ENCODE data around the gene MRGPRX2. TPM values are rescaled to one million over a fixed set of nuclear protein-coding genes. Genes with fewer than 3 reads are reported as not detected.

MRGPRX2 gene
- total RNA-seq, 5 donors from 2014 or later (not counting 1 experiment from before 2014, with no cell fraction given), result not detected

- H3K27me3 ChIP-seq (replicated peaks in 1 of 2; ENCODE audit: control insufficient read depth in 2 of 2, extremely low read depth in 1 of 2, insufficient read depth in 2 of 2, low read length in 1 of 2), result peaks cover 0 to 4% of the 10 kb centered on the region in 2 experiments
- no peak overlapping the region for H3K4me3 ChIP-seq (ENCODE audit: control insufficient read depth in 1 of 2, extremely low read depth in 1 of 2, low read length in 1 of 2)
- CTCF ChIA-PET, result interaction anchor here (1.7 to 2.0 kb wide), 2 partner anchors 9 to 10 kb away, joined by 6 to 8 read pairs; no protein-coding TSS in a partner anchor
- 83% methylated on average over 1 of the region's 6 CpGs for WGBS (ENCODE audit: insufficient coverage)
- no peak for ATAC-seq (replicated peaks in 1 of 4)
- no peaks in the 10 kb centered on the region for H3K9me3 Mint-ChIP-seq
- no peak overlapping the region for H3K4me3 Mint-ChIP-seq
- H3K27ac Mint-ChIP-seq, result no peak overlapping the region
- no peaks in the 10 kb centered on the region for H3K36me3 Mint-ChIP-seq
- H3K27ac ChIP-seq (ENCODE audit: low read length), result no peak overlapping the region
- H3K4me1 ChIP-seq (ENCODE audit: control insufficient read depth in 1 of 2, extremely low read depth in 1 of 2, insufficient read depth in 2 of 2, low read length in 2 of 2), result no peaks in the 10 kb centered on the region
- H3K36me3 ChIP-seq (ENCODE audit: control insufficient read depth in 2 of 2, extremely low read depth in 1 of 2, insufficient read depth in 1 of 2, low read length in 1 of 2), result no peaks in the 10 kb centered on the region
- H3K9me3 ChIP-seq, result no peaks in the 10 kb centered on the region
- DNase-seq, result no peak
- POLR2A ChIA-PET, result interaction anchor here in 1 of 2 donors (0.6 kb wide), 1 partner anchor 23 kb away, joined by 4 read pairs; no protein-coding TSS in a partner anchor
- H3K27me3 Mint-ChIP-seq, result peaks cover 9 to 21% of the 10 kb centered on the region in 2 donors
- H3K4me1 Mint-ChIP-seq, result peaks cover 0 to 4% (median 0%) of the 10 kb centered on the region in 3 donors
These were observed 20.1 kb upstream of the MRGPRX2 start for GRCh38 chr11:19080579-19080993.

- Histone ChIP-seq H3K27ac (ENCODE audit: low read length) (no peak overlapping the region), H3K27me3 (replicated peaks in 1 of 2; ENCODE audit: control insufficient read depth in 2 of 2, extremely low read depth in 1 of 2, insufficient read depth in 2 of 2, low read length in 1 of 2) (peaks cover 0 to 4% of the 10 kb centered on the region in 2 experiments), H3K36me3 (ENCODE audit: control insufficient read depth in 2 of 2, extremely low read depth in 1 of 2, insufficient read depth in 1 of 2, low read length in 1 of 2) (no peaks in the 10 kb centered on the region), H3K4me3 (ENCODE audit: control insufficient read depth in 1 of 2, extremely low read depth in 1 of 2, low read length in 1 of 2) (no peak overlapping the region), H3K4me1 (ENCODE audit: control insufficient read depth in 1 of 2, extremely low read depth in 1 of 2, insufficient read depth in 2 of 2, low read length in 2 of 2) (no peaks in the 10 kb centered on the region), H3K9me3 (no peaks in the 10 kb centered on the region)
- H3K36me3 Mint-ChIP-seq, result no peaks in the 10 kb centered on the region
- peaks cover 0 to 4% (median 0%) of the 10 kb centered on the region in 3 donors for H3K4me1 Mint-ChIP-seq
- H3K27ac Mint-ChIP-seq, result no peak overlapping the region
- no peaks in the 10 kb centered on the region for H3K9me3 Mint-ChIP-seq
- H3K4me3 Mint-ChIP-seq, result no peak overlapping the region
- DNase-seq, result no peak
- peaks cover 9 to 21% of the 10 kb centered on the region in 2 donors for H3K27me3 Mint-ChIP-seq
- WGBS (ENCODE audit: insufficient coverage), result no CpG with 5 or more reads among the region's 6 CpGs
- no peak for ATAC-seq (replicated peaks in 1 of 4)
- ChIA-PET POLR2A (no interaction called here), CTCF (interaction anchor here (0.5 to 2.0 kb wide), 3 partner anchors 9 to 708 kb away, joined by 3 to 8 read pairs (median 6); no protein-coding TSS in a partner anchor)
These were observed 19.3 kb upstream of the MRGPRX2 start for GRCh38 chr11:19079643-19080440.

- Mint-ChIP-seq H3K4me3 (no peak overlapping the region), H3K36me3 (no peaks in the 10 kb centered on the region), H3K9me3 (no peaks in the 10 kb centered on the region), H3K27ac (no peak overlapping the region), H3K27me3 (peaks cover 9 to 21% of the 10 kb centered on the region in 2 donors), H3K4me1 (peaks cover 0 to 4% (median 0%) of the 10 kb centered on the region in 3 donors)
- H3K27me3 ChIP-seq (replicated peaks in 1 of 2; ENCODE audit: control insufficient read depth in 2 of 2, extremely low read depth in 1 of 2, insufficient read depth in 2 of 2, low read length in 1 of 2), result peaks cover 0 to 4% of the 10 kb centered on the region in 2 experiments
- CTCF ChIA-PET, result interaction anchor here (0.6 to 1.4 kb wide), 4 partner anchors 17 to 314 kb away, joined by 3 to 4 read pairs (median 3); no protein-coding TSS in a partner anchor
- DNase-seq (no peak), ATAC-seq (replicated peaks in 1 of 4) (no peak)
- H3K4me3 ChIP-seq (ENCODE audit: control insufficient read depth in 1 of 2, extremely low read depth in 1 of 2, low read length in 1 of 2), result no peak overlapping the region
- POLR2A ChIA-PET, result no interaction called here
- no peaks in the 10 kb centered on the region for H3K4me1 ChIP-seq (ENCODE audit: control insufficient read depth in 1 of 2, extremely low read depth in 1 of 2, insufficient read depth in 2 of 2, low read length in 2 of 2)
- H3K27ac ChIP-seq (ENCODE audit: low read length), result no peak overlapping the region
- no peaks in the 10 kb centered on the region for H3K36me3 ChIP-seq (ENCODE audit: control insufficient read depth in 2 of 2, extremely low read depth in 1 of 2, insufficient read depth in 1 of 2, low read length in 1 of 2)
- no peaks in the 10 kb centered on the region for H3K9me3 ChIP-seq
These were observed 17.4 kb upstream of the MRGPRX2 start for GRCh38 chr11:19077965-19078364.

- Histone ChIP-seq H3K9me3 (no peaks in the 10 kb centered on the region), H3K27ac (ENCODE audit: low read length) (no peak overlapping the region), H3K4me3 (ENCODE audit: control insufficient read depth in 1 of 2, extremely low read depth in 1 of 2, low read length in 1 of 2) (no peak overlapping the region), H3K36me3 (ENCODE audit: control insufficient read depth in 2 of 2, extremely low read depth in 1 of 2, insufficient read depth in 1 of 2, low read length in 1 of 2) (no peaks in the 10 kb centered on the region), H3K27me3 (replicated peaks in 1 of 2; ENCODE audit: control insufficient read depth in 2 of 2, extremely low read depth in 1 of 2, insufficient read depth in 2 of 2, low read length in 1 of 2) (peaks cover 0 to 8% of the 10 kb centered on the region in 2 experiments), H3K4me1 (ENCODE audit: control insufficient read depth in 1 of 2, extremely low read depth in 1 of 2, insufficient read depth in 2 of 2, low read length in 2 of 2) (no peaks in the 10 kb centered on the region)
- CTCF ChIA-PET, result interaction anchor here (0.5 to 1.6 kb wide), 10 partner anchors 9 to 313 kb away, joined by 3 to 7 read pairs (median 3); no protein-coding TSS in a partner anchor
- POLR2A ChIA-PET, result no interaction called here
- H3K27me3 Mint-ChIP-seq, result peaks cover 9 to 21% of the 10 kb centered on the region in 2 donors
- DNase-seq (peak in 31 of 35 experiments; percentile 9 to 69 (median 43)), ATAC-seq (replicated peaks in 1 of 4) (peak; percentile 51 to 79 (median 66))
- H3K4me1 Mint-ChIP-seq, result peaks cover 0 to 4% (median 0%) of the 10 kb centered on the region in 3 donors
- no peak overlapping the region for H3K27ac Mint-ChIP-seq
- H3K9me3 Mint-ChIP-seq, result no peaks in the 10 kb centered on the region
- H3K36me3 Mint-ChIP-seq, result no peaks in the 10 kb centered on the region
- WGBS (ENCODE audit: insufficient coverage), result 28% methylated on average over 2 of the region's 10 CpGs
- H3K4me3 Mint-ChIP-seq, result no peak overlapping the region
These were observed 16.4 kb upstream of the MRGPRX2 start for GRCh38 chr11:19076744-19077589.

GRCh38 chr11:19075636-19076035 is 15.1 kb upstream of the MRGPRX2 start:
- DNase-seq (no peak), ATAC-seq (replicated peaks in 1 of 4) (no peak)
- H3K4me3 ChIP-seq (ENCODE audit: control insufficient read depth in 1 of 2, extremely low read depth in 1 of 2, low read length in 1 of 2), result no peak overlapping the region
- no peaks in the 10 kb centered on the region for H3K36me3 ChIP-seq (ENCODE audit: control insufficient read depth in 2 of 2, extremely low read depth in 1 of 2, insufficient read depth in 1 of 2, low read length in 1 of 2)
- peaks cover 9 to 17% of the 10 kb centered on the region in 2 donors for H3K27me3 Mint-ChIP-seq
- no peak overlapping the region for H3K27ac ChIP-seq (ENCODE audit: low read length)
- H3K27ac Mint-ChIP-seq, result no peak overlapping the region
- H3K4me1 ChIP-seq (ENCODE audit: control insufficient read depth in 1 of 2, extremely low read depth in 1 of 2, insufficient read depth in 2 of 2, low read length in 2 of 2), result peaks cover 0 to 4% of the 10 kb centered on the region in 2 experiments
- H3K27me3 ChIP-seq (replicated peaks in 1 of 2; ENCODE audit: control insufficient read depth in 2 of 2, extremely low read depth in 1 of 2, insufficient read depth in 2 of 2, low read length in 1 of 2), result peaks cover 0 to 8% of the 10 kb centered on the region in 2 experiments
- 78% methylated on average over 2 of the region's 3 CpGs for WGBS (ENCODE audit: insufficient coverage)
- ChIA-PET CTCF (interaction anchor here (0.6 to 1.6 kb wide), 8 partner anchors 8 to 479 kb away, joined by 3 to 7 read pairs (median 3); no protein-coding TSS in a partner anchor), POLR2A (no interaction called here)
- no peaks in the 10 kb centered on the region for H3K36me3 Mint-ChIP-seq
- peaks cover 0 to 12% (median 7%) of the 10 kb centered on the region in 3 donors for H3K4me1 Mint-ChIP-seq
- H3K9me3 ChIP-seq, result no peaks in the 10 kb centered on the region
- H3K9me3 Mint-ChIP-seq, result no peaks in the 10 kb centered on the region
- H3K4me3 Mint-ChIP-seq, result no peak overlapping the region

Data from T-cell (primary cell).